Measurements from ENCODE around the gene OSBPL10.

GRCh38 chr3:31798840-31799239, 182.2 kb downstream of the OSBPL10 start:
- TF ChIP-seq, protein P1, sequence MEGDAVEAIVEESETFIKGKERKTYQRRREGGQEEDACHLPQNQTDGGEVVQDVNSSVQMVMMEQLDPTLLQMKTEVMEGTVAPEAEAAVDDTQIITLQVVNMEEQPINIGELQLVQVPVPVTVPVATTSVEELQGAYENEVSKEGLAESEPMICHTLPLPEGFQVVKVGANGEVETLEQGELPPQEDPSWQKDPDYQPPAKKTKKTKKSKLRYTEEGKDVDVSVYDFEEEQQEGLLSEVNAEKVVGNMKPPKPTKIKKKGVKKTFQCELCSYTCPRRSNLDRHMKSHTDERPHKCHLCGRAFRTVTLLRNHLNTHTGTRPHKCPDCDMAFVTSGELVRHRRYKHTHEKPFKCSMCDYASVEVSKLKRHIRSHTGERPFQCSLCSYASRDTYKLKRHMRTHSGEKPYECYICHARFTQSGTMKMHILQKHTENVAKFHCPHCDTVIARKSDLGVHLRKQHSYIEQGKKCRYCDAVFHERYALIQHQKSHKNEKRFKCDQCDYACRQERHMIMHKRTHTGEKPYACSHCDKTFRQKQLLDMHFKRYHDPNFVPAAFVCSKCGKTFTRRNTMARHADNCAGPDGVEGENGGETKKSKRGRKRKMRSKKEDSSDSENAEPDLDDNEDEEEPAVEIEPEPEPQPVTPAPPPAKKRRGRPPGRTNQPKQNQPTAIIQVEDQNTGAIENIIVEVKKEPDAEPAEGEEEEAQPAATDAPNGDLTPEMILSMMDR (IDR thresholded peaks at IDR 0.05) = no peak
- no peak for TF ChIP-seq EP300 (IDR thresholded peaks at IDR 0.05)
- no peak for TF ChIP-seq POLR2A (IDR thresholded peaks at IDR 0.05)
